ENCODE results near the gene CRLF1.

- TF ChIP-seq CTCF (IDR thresholded peaks at IDR 0.05; ENCODE audit: insufficient read depth, low read length, poor library complexity, severe bottlenecking) (no peak), EZH2phosphoT487 (conservative IDR thresholded peaks at IDR 0.05; ENCODE audit: low read length) (no peak)
These were observed 19.0 kb downstream of the CRLF1 start for GRCh38 chr19:18587561-18587960.
